Neural cell (in vitro differentiated cells): ENCODE results near the gene GMPR. TPM values are rescaled to one million over a fixed set of nuclear protein-coding genes. Genes with fewer than 3 reads are reported as not detected.

Experiments
- H2AFZ ChIP-seq: fragments of 200-600, 300-800 bp; sonication (generic), shearing (Covaris generic); 2 replicates; pipeline ENCODE4 v1.6.0; 2014; ENCODE audit warnings: low read depth, mild to moderate bottlenecking, antibody characterized with exemption, low read length, moderate library complexity
- H3F3A ChIP-seq: fragments of 200-600 bp; shearing (Covaris generic); 2 replicates; pipeline ENCODE4 v1.6.1; 2016; ENCODE audit warnings: mild to moderate bottlenecking, moderate library complexity, mixed read lengths, antibody characterized with exemption, low read length; ENCODE audit not compliant: insufficient read depth, poor library complexity, severe bottlenecking
- H3K27ac ChIP-seq: fragments of 200-600, 300-800 bp; sonication (generic), shearing (Covaris generic); 2 replicates; pipeline ENCODE4 v1.5.1; 2014; ENCODE audit warnings: mild to moderate bottlenecking, low read length, moderate library complexity
- H3K27me3 ChIP-seq: fragments of 300-800, 200-600 bp; sonication (generic), shearing (Covaris generic); 2 replicates; pipeline ENCODE4 v1.6.0; 2014; ENCODE audit warnings: mild to moderate bottlenecking, low read depth, low read length, moderate library complexity; ENCODE audit not compliant: insufficient read depth
- H3K36me3 ChIP-seq: fragments of 300-800, 200-600 bp; sonication (generic), shearing (Covaris generic); 2 replicates; pipeline ENCODE4 v1.5.1; 2014; ENCODE audit warnings: mild to moderate bottlenecking, antibody characterized with exemption, low read length, moderate library complexity; ENCODE audit not compliant: insufficient read depth
- H3K4me2 ChIP-seq: fragments of 300-800, 200-600 bp; sonication (generic), shearing (Covaris generic); 2 replicates; pipeline ENCODE4 v1.6.0; 2014; ENCODE audit warnings: mild to moderate bottlenecking, low read length
- H3K4me3 ChIP-seq: fragments of 300-800, 200-600 bp; sonication (generic), shearing (Covaris generic); 2 replicates; pipeline ENCODE4 v1.5.1; 2014; ENCODE audit warnings: mild to moderate bottlenecking, low read length, moderate library complexity
- H3K79me2 ChIP-seq: fragments of 200-600 bp; shearing (Covaris generic); replicated peaks from 2 replicates; pipeline ENCODE4 v1.6.0; 2014; ENCODE audit warnings: mild to moderate bottlenecking, low read length, moderate library complexity; ENCODE audit not compliant: insufficient read depth
- H3K9ac ChIP-seq: fragments of 300-800, 200-600 bp; sonication (generic), shearing (Covaris generic); 2 replicates; pipeline ENCODE4 v1.6.1; 2016; ENCODE audit warnings: mild to moderate bottlenecking, low read length, mixed read lengths
- H3K9me2 ChIP-seq: fragments of 200-600 bp; shearing (Covaris generic); 2 replicates; pipeline ENCODE4 v1.6.1; 2016; ENCODE audit warnings: mild to moderate bottlenecking, low read length, mixed read lengths; ENCODE audit not compliant: insufficient read depth
- H3K9me3 ChIP-seq: fragments of 200-600, 300-800 bp; sonication (generic), shearing (Covaris generic); 2 replicates; pipeline ENCODE4 v1.6.1; 2016; ENCODE audit warnings: mild to moderate bottlenecking, mixed run types, low read length, moderate library complexity, mixed read lengths
- H4K20me1 ChIP-seq: fragments of 200-600 bp; shearing (Covaris generic); 2 replicates; pipeline ENCODE4 v1.6.1; 2016; ENCODE audit warnings: mild to moderate bottlenecking, mixed run types; ENCODE audit not compliant: insufficient read depth
- EP300 ChIP-seq: fragments of 450-650 bp; conservative IDR thresholded peaks from 2 replicates; pipeline ENCODE4 v1.6.1; 2014; ENCODE audit warnings: antibody characterized with exemption, mild to moderate bottlenecking, moderate library complexity; ENCODE audit not compliant: poor library complexity, severe bottlenecking
- EZH2 ChIP-seq: fragments of 200-600, 300-800 bp; shearing (Covaris generic), sonication (generic); IDR thresholded peaks from 2 replicates; pipeline ENCODE4 v1.6.1; 2014; ENCODE audit warnings: antibody characterized with exemption, low read length, borderline replicate concordance, mild to moderate bottlenecking; ENCODE audit not compliant: insufficient read depth, poor library complexity, severe bottlenecking
- MXI1 ChIP-seq: fragments of 450-650 bp; conservative IDR thresholded peaks from 2 replicates; pipeline ENCODE4 v1.6.1; 2014; ENCODE audit warnings: antibody characterized with exemption, mild to moderate bottlenecking; ENCODE audit not compliant: poor library complexity, severe bottlenecking
- POLR2AphosphoS5 ChIP-seq: IDR thresholded peaks from 2 replicates; pipeline ENCODE4 v1.6.1; 2012
- RAD21 ChIP-seq: fragments of 450-650 bp; conservative IDR thresholded peaks from 2 replicates; pipeline ENCODE4 v1.6.1; 2014; ENCODE audit warnings: antibody characterized with exemption, mild to moderate bottlenecking, moderate library complexity
- SMC3 ChIP-seq: fragments of 450-650 bp; conservative IDR thresholded peaks from 2 replicates; pipeline ENCODE4 v1.6.1; 2014; ENCODE audit warnings: antibody characterized with exemption, mild to moderate bottlenecking, moderate library complexity; ENCODE audit not compliant: poor library complexity
- TAF1 ChIP-seq: IDR thresholded peaks from 2 replicates; pipeline ENCODE4 v1.6.1; 2012; ENCODE audit warnings: low read depth
- polyA plus RNA-seq: library from polyadenylated mRNA; depleted of rRNA; stranded (reverse); fragments of >200 nt; gene quantifications from 2 replicates; pipeline ENCODE4 v1.2.3, GENCODE V29; 2014
- TF ChIP-seq, protein P1 (sequence below): fragments of 450-650 bp; IDR thresholded peaks from 2 replicates; pipeline ENCODE4 v1.5.1; 2014; ENCODE audit warnings: antibody characterized with exemption, mild to moderate bottlenecking, moderate library complexity; ENCODE audit not compliant: poor library complexity, severe bottlenecking
- TF ChIP-seq, protein P2 (sequence below): IDR thresholded peaks from 2 replicates; pipeline ENCODE4 v1.6.1; 2012; ENCODE audit warnings: borderline replicate concordance

The GMPR gene
- polyA plus RNA-seq, 1 donor from 2014 or later: not detected

DNA sequence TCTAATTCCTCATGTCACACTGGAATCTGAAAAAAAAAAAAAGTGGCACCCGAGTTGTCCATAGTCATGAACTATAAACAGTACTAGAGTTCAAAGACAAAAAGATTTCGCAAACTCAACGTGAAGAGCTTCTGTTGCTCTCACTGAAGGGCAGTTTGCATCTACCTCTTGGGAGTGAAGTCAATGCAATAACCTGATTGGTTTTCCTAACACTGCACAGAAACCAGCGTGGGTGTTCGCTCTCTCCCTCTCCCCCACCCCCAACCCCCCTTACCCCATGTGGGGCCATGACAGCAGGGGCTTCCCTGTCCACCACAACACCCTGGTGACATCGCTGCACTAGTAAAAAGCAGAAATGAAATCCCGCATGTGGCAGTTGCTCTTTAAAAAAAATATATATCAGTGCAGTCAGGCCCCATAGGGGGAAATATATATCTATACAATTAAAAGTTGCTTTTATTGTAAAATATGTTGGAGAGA, 66.9 kb downstream of the GMPR start (continued):
- TF ChIP-seq RAD21: no peak
- TF ChIP-seq TAF1: no peak

DNA sequence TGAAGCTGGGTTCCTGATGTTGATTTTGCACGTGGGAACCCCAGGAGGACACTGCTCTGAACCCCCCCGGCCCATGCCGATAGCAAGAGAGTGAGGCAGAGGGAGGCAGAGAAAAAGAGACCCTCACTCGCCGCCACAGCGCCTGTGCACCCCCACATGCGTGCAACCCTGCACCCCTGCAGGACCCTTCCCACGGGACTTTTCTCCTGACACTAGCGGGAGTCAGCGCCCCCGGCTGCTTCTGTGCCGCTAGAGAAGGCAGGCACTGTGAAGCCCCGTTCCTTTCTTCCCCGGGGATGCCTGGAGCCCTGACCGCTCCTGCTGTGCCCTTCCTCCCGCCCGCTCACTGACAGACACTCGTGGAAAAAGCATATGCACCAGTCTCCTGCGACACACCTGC, 67.4 kb downstream of the GMPR start:
- no peaks in the 10 kb centered on the region for H3K36me3 ChIP-seq
- no peaks in the 10 kb centered on the region for H3K9me3 ChIP-seq
- H3K9ac ChIP-seq: no peak overlapping the region
- TF ChIP-seq MXI1: no peak
- no peak for TF ChIP-seq TAF1
- no peak for TF ChIP-seq EP300
- H2AFZ ChIP-seq: no peak overlapping the region
- H3K4me2 ChIP-seq: no peak overlapping the region
- no peak overlapping the region for H3K4me3 ChIP-seq
- no peaks in the 10 kb centered on the region for H3K9me2 ChIP-seq
- H3F3A ChIP-seq: no peaks in the 10 kb centered on the region
- H3K79me2 ChIP-seq: no peaks in the 10 kb centered on the region
- no peaks in the 10 kb centered on the region for H4K20me1 ChIP-seq
- no peak overlapping the region for H3K27ac ChIP-seq
- no peaks in the 10 kb centered on the region for H3K27me3 ChIP-seq

DNA sequence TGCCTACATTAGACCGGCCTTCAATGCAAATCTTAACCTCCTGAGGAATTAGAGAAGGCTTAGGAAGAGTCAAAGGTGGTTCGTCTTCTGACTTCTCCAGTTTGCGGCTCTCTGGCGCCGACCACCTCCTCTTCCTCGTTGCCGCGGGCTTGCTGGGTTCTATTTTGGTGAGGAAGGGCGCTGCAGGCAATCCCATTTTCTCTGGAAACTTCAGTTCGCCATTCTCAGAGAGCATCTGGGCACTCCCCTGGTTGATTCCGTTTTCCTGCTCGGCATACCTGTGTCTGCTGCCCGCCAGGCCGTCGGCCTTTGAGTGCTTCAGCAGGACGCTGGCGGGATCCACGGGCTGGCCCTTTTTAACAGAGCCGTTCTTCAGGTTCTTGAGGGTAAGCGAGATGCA, 67.9 kb downstream of the GMPR start:
- Histone ChIP-seq H3K9me2 (no peaks in the 10 kb centered on the region), H3K27me3 (no peaks in the 10 kb centered on the region), H3K36me3 (no peaks in the 10 kb centered on the region), H3K79me2 (no peaks in the 10 kb centered on the region), H4K20me1 (no peaks in the 10 kb centered on the region), H3K9me3 (no peaks in the 10 kb centered on the region), H3K27ac (no peak overlapping the region), H3K9ac (no peak overlapping the region), H2AFZ (no peak overlapping the region), H3K4me2 (no peak overlapping the region), H3K4me3 (no peak overlapping the region), H3F3A (no peaks in the 10 kb centered on the region)
- TF ChIP-seq POLR2AphosphoS5 (no peak), TAF1 (no peak), EZH2 (no peak), EP300 (no peak), RAD21 (no peak), MXI1 (no peak), SMC3 (no peak)
- TF ChIP-seq, protein P1, sequence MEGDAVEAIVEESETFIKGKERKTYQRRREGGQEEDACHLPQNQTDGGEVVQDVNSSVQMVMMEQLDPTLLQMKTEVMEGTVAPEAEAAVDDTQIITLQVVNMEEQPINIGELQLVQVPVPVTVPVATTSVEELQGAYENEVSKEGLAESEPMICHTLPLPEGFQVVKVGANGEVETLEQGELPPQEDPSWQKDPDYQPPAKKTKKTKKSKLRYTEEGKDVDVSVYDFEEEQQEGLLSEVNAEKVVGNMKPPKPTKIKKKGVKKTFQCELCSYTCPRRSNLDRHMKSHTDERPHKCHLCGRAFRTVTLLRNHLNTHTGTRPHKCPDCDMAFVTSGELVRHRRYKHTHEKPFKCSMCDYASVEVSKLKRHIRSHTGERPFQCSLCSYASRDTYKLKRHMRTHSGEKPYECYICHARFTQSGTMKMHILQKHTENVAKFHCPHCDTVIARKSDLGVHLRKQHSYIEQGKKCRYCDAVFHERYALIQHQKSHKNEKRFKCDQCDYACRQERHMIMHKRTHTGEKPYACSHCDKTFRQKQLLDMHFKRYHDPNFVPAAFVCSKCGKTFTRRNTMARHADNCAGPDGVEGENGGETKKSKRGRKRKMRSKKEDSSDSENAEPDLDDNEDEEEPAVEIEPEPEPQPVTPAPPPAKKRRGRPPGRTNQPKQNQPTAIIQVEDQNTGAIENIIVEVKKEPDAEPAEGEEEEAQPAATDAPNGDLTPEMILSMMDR: no peak
- TF ChIP-seq, protein P2, sequence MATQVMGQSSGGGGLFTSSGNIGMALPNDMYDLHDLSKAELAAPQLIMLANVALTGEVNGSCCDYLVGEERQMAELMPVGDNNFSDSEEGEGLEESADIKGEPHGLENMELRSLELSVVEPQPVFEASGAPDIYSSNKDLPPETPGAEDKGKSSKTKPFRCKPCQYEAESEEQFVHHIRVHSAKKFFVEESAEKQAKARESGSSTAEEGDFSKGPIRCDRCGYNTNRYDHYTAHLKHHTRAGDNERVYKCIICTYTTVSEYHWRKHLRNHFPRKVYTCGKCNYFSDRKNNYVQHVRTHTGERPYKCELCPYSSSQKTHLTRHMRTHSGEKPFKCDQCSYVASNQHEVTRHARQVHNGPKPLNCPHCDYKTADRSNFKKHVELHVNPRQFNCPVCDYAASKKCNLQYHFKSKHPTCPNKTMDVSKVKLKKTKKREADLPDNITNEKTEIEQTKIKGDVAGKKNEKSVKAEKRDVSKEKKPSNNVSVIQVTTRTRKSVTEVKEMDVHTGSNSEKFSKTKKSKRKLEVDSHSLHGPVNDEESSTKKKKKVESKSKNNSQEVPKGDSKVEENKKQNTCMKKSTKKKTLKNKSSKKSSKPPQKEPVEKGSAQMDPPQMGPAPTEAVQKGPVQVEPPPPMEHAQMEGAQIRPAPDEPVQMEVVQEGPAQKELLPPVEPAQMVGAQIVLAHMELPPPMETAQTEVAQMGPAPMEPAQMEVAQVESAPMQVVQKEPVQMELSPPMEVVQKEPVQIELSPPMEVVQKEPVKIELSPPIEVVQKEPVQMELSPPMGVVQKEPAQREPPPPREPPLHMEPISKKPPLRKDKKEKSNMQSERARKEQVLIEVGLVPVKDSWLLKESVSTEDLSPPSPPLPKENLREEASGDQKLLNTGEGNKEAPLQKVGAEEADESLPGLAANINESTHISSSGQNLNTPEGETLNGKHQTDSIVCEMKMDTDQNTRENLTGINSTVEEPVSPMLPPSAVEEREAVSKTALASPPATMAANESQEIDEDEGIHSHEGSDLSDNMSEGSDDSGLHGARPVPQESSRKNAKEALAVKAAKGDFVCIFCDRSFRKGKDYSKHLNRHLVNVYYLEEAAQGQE: no peak
